Measurements from ENCODE around the gene IL36G.
A peak's percentile ranks its signal among the peaks of the same experiment; 100 is the strongest.
"Not testable (repeated sequence)": the region's sequence is repeated elsewhere in the genome, so short reads cannot be mapped to it uniquely, and the experiment has no call there.

The IL36G gene

GRCh38 chr2:112977559-112978056, at the start of gene IL36G:
Gene IL36G, plus strand, starts transcription at chr2:112978006. Its CDS starts 633 bp downstream, at chr2:112978639.
- DNase-seq = no peak

GRCh38 chr2:112933261-112933660, 44.5 kb upstream of the IL36G start:
- DNase-seq = no peak

GRCh38 chr2:112934117-112934516, 43.7 kb upstream of the IL36G start:
- DNase-seq = not testable (repeated sequence)

GRCh38 chr2:112936927-112937232, 40.9 kb upstream of the IL36G start:
- no peak for DNase-seq

GRCh38 chr2:112938904-112939303, 38.9 kb upstream of the IL36G start:
- no peak for DNase-seq

- DNase-seq = no peak
These were observed 38.4 kb upstream of the IL36G start for GRCh38 chr2:112939425-112939824.

GRCh38 chr2:112940859-112941625, 36.8 kb upstream of the IL36G start:
- no peak for DNase-seq

- peak; percentile 34 for DNase-seq
These were observed 35.8 kb upstream of the IL36G start for GRCh38 chr2:112941753-112942653.

- no peak for DNase-seq
These were observed 35.2 kb upstream of the IL36G start for GRCh38 chr2:112942654-112943002.

GRCh38 chr2:112944971-112945370, 32.8 kb upstream of the IL36G start:
- DNase-seq = no peak

- DNase-seq = no peak
These were observed 31.7 kb upstream of the IL36G start for GRCh38 chr2:112946086-112946485.

GRCh38 chr2:112947374-112947773, 30.4 kb upstream of the IL36G start:
- DNase-seq = no peak

GRCh38 chr2:112949456-112949855, 28.4 kb upstream of the IL36G start:
- DNase-seq = no peak

GRCh38 chr2:112954364-112954763, 23.4 kb upstream of the IL36G start:
- DNase-seq = no peak

- no peak for DNase-seq
These were observed 20.3 kb upstream of the IL36G start for GRCh38 chr2:112957511-112957910.

GRCh38 chr2:112958428-112959108, 19.2 kb upstream of the IL36G start:
- DNase-seq = peak; percentile 4

GRCh38 chr2:112959109-112959812, 18.5 kb upstream of the IL36G start:
- no peak for DNase-seq

- DNase-seq = no peak
These were observed 17.5 kb upstream of the IL36G start for GRCh38 chr2:112960230-112960825.

- no peak for DNase-seq
These were observed 15.3 kb upstream of the IL36G start for GRCh38 chr2:112962308-112963175.

GRCh38 chr2:112967023-112967422, 10.8 kb upstream of the IL36G start:
- DNase-seq = no peak

GRCh38 chr2:112972423-112973086, 5.3 kb upstream of the IL36G start:
- no peak for DNase-seq

All from DMS79 (cell line).